Ascending aorta (tissue), 2 donors: Measurements from ENCODE around the gene LRP5. TPM values are rescaled to one million over a fixed set of nuclear protein-coding genes. Genes with fewer than 3 reads are reported as not detected.

Source experiments
- DNase-seq, 2 donors: peaks; one replicate each; pipeline ENCODE4 v3.0.0-alpha.2; 2019; ENCODE audit warnings: low spot score in 2 of 2
- H3K27ac ChIP-seq, 2 donors: fragments of 200-600 bp; sonication (generic); one replicate each; pipeline ENCODE4 v1.5.1; 2016 to 2017; ENCODE audit warnings: mild to moderate bottlenecking in 1 of 2
- H3K27me3 ChIP-seq: fragments of 200-600 bp; sonication (generic); one replicate; pipeline ENCODE4 v1.5.1; 2017
- H3K36me3 ChIP-seq, 2 donors: fragments of 200-600 bp; sonication (generic); one replicate each; pipeline ENCODE4 v1.5.1; 2016
- H3K4me1 ChIP-seq, 2 donors: fragments of 200-600 bp; sonication (generic); one replicate each; pipeline ENCODE4 v1.5.1; 2016 to 2017; ENCODE audit warnings: mild to moderate bottlenecking in 1 of 2
- H3K4me3 ChIP-seq, 2 donors: fragments of 200-600 bp; sonication (generic); one replicate each; pipeline ENCODE4 v1.5.1; 2016 to 2017; ENCODE audit warnings: mild to moderate bottlenecking in 1 of 2
- H3K9me3 ChIP-seq, 2 donors: fragments of 200-600 bp; sonication (generic); one replicate each; pipeline ENCODE4 v1.5.1; 2016
- intact Hi-C: fragments of 100-400 bp; cut with DNase I; formaldehyde crosslinking; loops from one replicate; pipeline ENCODE4 v1.15.1; 2023
- total RNA-seq: library from RNA; depleted of rRNA; stranded (reverse); fragments of >200 nt; gene quantifications from one replicate; pipeline ENCODE4 v1.1.0, GENCODE V29; 2016
- TF ChIP-seq, protein P1 (sequence below), 3 experiments: fragments of 200-600 bp in 2 of 3; fragments of 450-650 bp in 1 of 3; sonication (generic) in 2 of 3; IDR thresholded peaks; one replicate each; pipeline ENCODE4 v1.5.1; 2016 to 2019; ENCODE audit warnings: antibody characterized with exemption in 3 of 3, mild to moderate bottlenecking in 1 of 3, moderate library complexity in 1 of 3

The LRP5 gene
- total RNA-seq, 1 donor from 2014 or later, result 130 TPM

GRCh38 chr11:68266936-68267880 is 45.2 kb upstream of the LRP5 start:
- Histone ChIP-seq H3K27me3 (no peaks in the 10 kb centered on the region), H3K36me3 (peaks cover 51 to 54% of the 10 kb centered on the region in 2 donors), H3K27ac (no peak overlapping the region)

GRCh38 chr11:68267881-68268240 is 44.5 kb upstream of the LRP5 start:
- Histone ChIP-seq H3K27ac (no peak overlapping the region), H3K4me1 (peaks cover 8 to 19% of the 10 kb centered on the region in 2 donors), H3K36me3 (peaks cover 44 to 47% of the 10 kb centered on the region in 2 donors), H3K4me3 (no peak overlapping the region), H3K9me3 (no peaks in the 10 kb centered on the region), H3K27me3 (no peaks in the 10 kb centered on the region)
- TF ChIP-seq, protein P1, sequence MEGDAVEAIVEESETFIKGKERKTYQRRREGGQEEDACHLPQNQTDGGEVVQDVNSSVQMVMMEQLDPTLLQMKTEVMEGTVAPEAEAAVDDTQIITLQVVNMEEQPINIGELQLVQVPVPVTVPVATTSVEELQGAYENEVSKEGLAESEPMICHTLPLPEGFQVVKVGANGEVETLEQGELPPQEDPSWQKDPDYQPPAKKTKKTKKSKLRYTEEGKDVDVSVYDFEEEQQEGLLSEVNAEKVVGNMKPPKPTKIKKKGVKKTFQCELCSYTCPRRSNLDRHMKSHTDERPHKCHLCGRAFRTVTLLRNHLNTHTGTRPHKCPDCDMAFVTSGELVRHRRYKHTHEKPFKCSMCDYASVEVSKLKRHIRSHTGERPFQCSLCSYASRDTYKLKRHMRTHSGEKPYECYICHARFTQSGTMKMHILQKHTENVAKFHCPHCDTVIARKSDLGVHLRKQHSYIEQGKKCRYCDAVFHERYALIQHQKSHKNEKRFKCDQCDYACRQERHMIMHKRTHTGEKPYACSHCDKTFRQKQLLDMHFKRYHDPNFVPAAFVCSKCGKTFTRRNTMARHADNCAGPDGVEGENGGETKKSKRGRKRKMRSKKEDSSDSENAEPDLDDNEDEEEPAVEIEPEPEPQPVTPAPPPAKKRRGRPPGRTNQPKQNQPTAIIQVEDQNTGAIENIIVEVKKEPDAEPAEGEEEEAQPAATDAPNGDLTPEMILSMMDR (IDR thresholded peaks at IDR 0.05), result no peak
- no peak for DNase-seq
- intact Hi-C loops, result no loop called here

More at GRCh38 chr11:68266936-68267880, 45.2 kb upstream of the LRP5 start:
- H3K4me3 ChIP-seq, result no peak overlapping the region
- intact Hi-C loops, result no loop called here
- TF ChIP-seq, protein P1 (IDR thresholded peaks at IDR 0.05), result no peak
- peaks cover 8 to 19% of the 10 kb centered on the region in 2 donors for H3K4me1 ChIP-seq
- H3K9me3 ChIP-seq, result no peaks in the 10 kb centered on the region
- DNase-seq, result no peak

DNA sequence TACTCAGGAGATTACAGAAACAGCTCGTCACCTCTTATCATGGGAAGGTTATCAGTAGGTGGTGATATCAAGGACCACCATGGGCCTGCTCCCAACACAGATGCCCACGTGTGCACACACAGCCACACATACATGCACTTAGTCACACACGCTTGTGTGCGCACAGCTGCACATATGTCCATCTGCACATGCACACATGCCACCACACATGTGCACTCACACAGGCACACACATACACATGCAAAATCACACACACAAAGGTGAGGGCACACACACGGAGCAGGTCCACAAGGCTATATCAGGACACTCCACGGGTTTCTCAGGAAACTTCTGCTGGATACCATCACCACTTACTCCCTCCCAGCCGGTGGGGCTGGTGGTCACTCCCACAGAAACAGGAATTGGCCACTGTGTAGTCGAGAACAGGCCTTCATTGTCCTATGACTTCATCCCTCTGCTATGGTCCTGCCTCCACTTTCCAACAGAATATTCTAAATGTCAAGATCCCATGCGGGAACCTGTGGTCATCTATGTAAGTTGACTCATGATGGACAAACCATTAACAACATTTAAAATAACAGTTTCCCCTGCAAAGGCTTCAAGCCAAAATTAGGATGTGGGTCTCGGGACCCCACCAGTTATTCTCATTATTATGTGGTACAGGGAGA is 42.8 kb upstream of the LRP5 start:
- H3K4me3 ChIP-seq, result peak overlapping the region in 1 of 2 donors; percentile 82
- H3K27me3 ChIP-seq, result no peaks in the 10 kb centered on the region
- no peak for DNase-seq
- TF ChIP-seq, protein P1 (IDR thresholded peaks at IDR 0.05), result no peak
- peaks cover 8 to 19% of the 10 kb centered on the region in 2 donors for H3K4me1 ChIP-seq
- peaks cover 31 to 35% of the 10 kb centered on the region in 2 donors for H3K36me3 ChIP-seq
- intact Hi-C loops, result loop anchor here (2.0 kb wide), 1 partner anchor 111 kb away; no protein-coding TSS in a partner anchor
- peak overlapping the region; percentile 89 to 94 for H3K27ac ChIP-seq
- H3K9me3 ChIP-seq, result no peaks in the 10 kb centered on the region

DNA sequence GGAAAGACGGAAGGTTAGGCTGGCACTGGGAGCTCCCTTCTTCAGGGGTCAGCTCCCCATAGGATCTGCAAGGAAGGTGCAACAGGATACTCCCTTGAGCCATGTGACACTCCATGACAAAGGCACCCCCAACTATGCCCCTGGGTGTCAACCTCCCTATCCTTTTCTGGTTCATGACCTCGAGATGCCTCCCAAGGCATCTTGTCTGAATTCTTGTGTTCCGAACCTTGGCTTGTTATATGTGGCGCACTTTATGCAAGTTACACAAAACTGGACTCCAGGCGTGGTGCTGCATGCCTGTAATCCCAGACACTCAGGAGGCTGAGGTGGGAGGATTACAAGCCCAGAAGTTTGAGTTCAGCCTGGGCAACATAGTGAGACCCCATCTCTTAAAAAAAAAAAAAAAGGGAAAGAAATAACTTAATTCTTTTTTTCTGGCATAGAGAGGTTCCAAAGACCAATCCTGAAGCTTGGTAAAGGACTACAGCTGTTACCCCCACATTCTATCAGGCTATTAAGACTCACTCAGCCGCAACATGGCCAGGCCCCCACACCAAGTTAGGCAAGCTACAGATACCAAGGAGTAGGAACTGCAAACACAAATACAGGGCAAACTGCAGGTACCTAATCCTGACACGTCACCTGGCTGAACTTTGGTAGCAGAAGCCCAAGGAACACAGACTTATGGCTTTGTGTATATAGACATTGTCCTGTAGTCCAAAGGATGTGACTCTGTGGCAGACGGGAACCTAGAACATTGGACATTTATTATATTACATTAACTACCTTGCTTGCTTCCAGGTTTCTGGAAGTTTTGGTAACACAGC is 42.0 kb upstream of the LRP5 start:
- peak overlapping the region; percentile 89 to 94 for H3K27ac ChIP-seq
- peaks cover 24 to 27% of the 10 kb centered on the region in 2 donors for H3K36me3 ChIP-seq
- DNase-seq, result no peak
- peak overlapping the region; percentile 78 to 82 for H3K4me3 ChIP-seq
- no peaks in the 10 kb centered on the region for H3K9me3 ChIP-seq
- TF ChIP-seq, protein P1 (IDR thresholded peaks at IDR 0.05), result no peak
- peaks cover 8 to 19% of the 10 kb centered on the region in 2 donors for H3K4me1 ChIP-seq
- no peaks in the 10 kb centered on the region for H3K27me3 ChIP-seq
- intact Hi-C loops, result loop anchor here (1.0 to 2.0 kb wide), 2 partner anchors 27 to 110 kb away; no protein-coding TSS in a partner anchor
